ENCODE data around the gene USP22.

- no peak for TF ChIP-seq NFE2L2 (IDR thresholded peaks at IDR 0.05; ENCODE audit: low read depth, low read length)
- TF ChIP-seq, protein P1, sequence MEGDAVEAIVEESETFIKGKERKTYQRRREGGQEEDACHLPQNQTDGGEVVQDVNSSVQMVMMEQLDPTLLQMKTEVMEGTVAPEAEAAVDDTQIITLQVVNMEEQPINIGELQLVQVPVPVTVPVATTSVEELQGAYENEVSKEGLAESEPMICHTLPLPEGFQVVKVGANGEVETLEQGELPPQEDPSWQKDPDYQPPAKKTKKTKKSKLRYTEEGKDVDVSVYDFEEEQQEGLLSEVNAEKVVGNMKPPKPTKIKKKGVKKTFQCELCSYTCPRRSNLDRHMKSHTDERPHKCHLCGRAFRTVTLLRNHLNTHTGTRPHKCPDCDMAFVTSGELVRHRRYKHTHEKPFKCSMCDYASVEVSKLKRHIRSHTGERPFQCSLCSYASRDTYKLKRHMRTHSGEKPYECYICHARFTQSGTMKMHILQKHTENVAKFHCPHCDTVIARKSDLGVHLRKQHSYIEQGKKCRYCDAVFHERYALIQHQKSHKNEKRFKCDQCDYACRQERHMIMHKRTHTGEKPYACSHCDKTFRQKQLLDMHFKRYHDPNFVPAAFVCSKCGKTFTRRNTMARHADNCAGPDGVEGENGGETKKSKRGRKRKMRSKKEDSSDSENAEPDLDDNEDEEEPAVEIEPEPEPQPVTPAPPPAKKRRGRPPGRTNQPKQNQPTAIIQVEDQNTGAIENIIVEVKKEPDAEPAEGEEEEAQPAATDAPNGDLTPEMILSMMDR (conservative IDR thresholded peaks at IDR 0.05; ENCODE audit: low read depth, low read length), result no peak
- TF ChIP-seq, protein P2, sequence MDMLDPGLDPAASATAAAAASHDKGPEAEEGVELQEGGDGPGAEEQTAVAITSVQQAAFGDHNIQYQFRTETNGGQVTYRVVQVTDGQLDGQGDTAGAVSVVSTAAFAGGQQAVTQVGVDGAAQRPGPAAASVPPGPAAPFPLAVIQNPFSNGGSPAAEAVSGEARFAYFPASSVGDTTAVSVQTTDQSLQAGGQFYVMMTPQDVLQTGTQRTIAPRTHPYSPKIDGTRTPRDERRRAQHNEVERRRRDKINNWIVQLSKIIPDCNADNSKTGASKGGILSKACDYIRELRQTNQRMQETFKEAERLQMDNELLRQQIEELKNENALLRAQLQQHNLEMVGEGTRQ (IDR thresholded peaks at IDR 0.05; ENCODE audit: low read depth, low read length), result no peak
- no peak for TF ChIP-seq RCOR1 (IDR thresholded peaks at IDR 0.05; ENCODE audit: insufficient replicate concordance, low read length)
Measured at GRCh38 chr17:21002309-21003006, 40.4 kb downstream of the USP22 start.
